Urothelium cell line (cell line): ENCODE measurements around the gene FLNA.
"Not testable (repeated sequence)": the region's sequence is repeated elsewhere in the genome, so short reads cannot be mapped to it uniquely, and the experiment has no call there.

Source experiments
- DNase-seq: peaks from one replicate; pipeline ENCODE4 v3.0.0; 2011; ENCODE audit warnings: low spot score, mixed read lengths
- FAIRE-seq: peaks from 2 replicates; lab custom pipeline; 2011; peaks lifted over from hg19 to GRCh38; lab: Jason Lieb, UNC

FLNA gene

GRCh38 chrX:154343063-154343462 is 31.4 kb downstream of the FLNA start:
- not testable (repeated sequence) for DNase-seq, FAIRE-seq

GRCh38 chrX:154341399-154342298 is 32.8 kb downstream of the FLNA start:
- peak; percentile 86 for FAIRE-seq

GRCh38 chrX:154334496-154334895 is 39.9 kb downstream of the FLNA start:
- no peak for DNase-seq
- FAIRE-seq: no peak

More at GRCh38 chrX:154341399-154342298, 32.8 kb downstream of the FLNA start:
- not testable (repeated sequence) for DNase-seq

- DNase-seq: no peak
- FAIRE-seq: no peak
Measured at GRCh38 chrX:154333837-154334271, 40.6 kb downstream of the FLNA start.

GRCh38 chrX:154333116-154333515 is 41.3 kb downstream of the FLNA start:
- no peak for DNase-seq
- no peak for FAIRE-seq

- FAIRE-seq (no peak), DNase-seq (no peak)
Measured at GRCh38 chrX:154332561-154332960, 41.9 kb downstream of the FLNA start.

GRCh38 chrX:154329294-154329693 is 45.1 kb downstream of the FLNA start:
- DNase-seq: no peak
- no peak for FAIRE-seq

- DNase-seq (no peak), FAIRE-seq (no peak)
Measured at GRCh38 chrX:154328646-154329045, 45.8 kb downstream of the FLNA start.

GRCh38 chrX:154327038-154327820 is 47.2 kb downstream of the FLNA start:
- DNase-seq (no peak), FAIRE-seq (no peak)

GRCh38 chrX:154325541-154325940 is 48.9 kb downstream of the FLNA start:
- FAIRE-seq: no peak
- DNase-seq: no peak

GRCh38 chrX:154323537-154323936 is 50.9 kb downstream of the FLNA start:
- DNase-seq (no peak), FAIRE-seq (no peak)

- DNase-seq (no peak), FAIRE-seq (no peak)
Measured at GRCh38 chrX:154322890-154323289, 51.5 kb downstream of the FLNA start.

- no peak for DNase-seq
Measured at GRCh38 chrX:154321594-154321993, 52.8 kb downstream of the FLNA start.

GRCh38 chrX:154321152-154321551 is 53.3 kb downstream of the FLNA start:
- no peak for DNase-seq

More at GRCh38 chrX:154321594-154321993, 52.8 kb downstream of the FLNA start:
- FAIRE-seq: no peak

GRCh38 chrX:154320406-154320805 is 54.0 kb downstream of the FLNA start:
- DNase-seq (no peak), FAIRE-seq (no peak)

More at GRCh38 chrX:154321152-154321551, 53.3 kb downstream of the FLNA start:
- FAIRE-seq: no peak

- FAIRE-seq (no peak), DNase-seq (peak; percentile 10)
Measured at GRCh38 chrX:154317391-154317995, 56.9 kb downstream of the FLNA start.

GRCh38 chrX:154315416-154315815 is 59.0 kb downstream of the FLNA start:
- FAIRE-seq (no peak), DNase-seq (no peak)

- DNase-seq (no peak), FAIRE-seq (no peak)
Measured at GRCh38 chrX:154313147-154313546, 61.3 kb downstream of the FLNA start.

GRCh38 chrX:154312116-154312515 is 62.3 kb downstream of the FLNA start:
- no peak for DNase-seq
- no peak for FAIRE-seq

GRCh38 chrX:154310616-154311536 is 63.6 kb downstream of the FLNA start:
- DNase-seq: no peak
- FAIRE-seq: no peak
